ENCODE results near the gene TUBB.

DNA sequence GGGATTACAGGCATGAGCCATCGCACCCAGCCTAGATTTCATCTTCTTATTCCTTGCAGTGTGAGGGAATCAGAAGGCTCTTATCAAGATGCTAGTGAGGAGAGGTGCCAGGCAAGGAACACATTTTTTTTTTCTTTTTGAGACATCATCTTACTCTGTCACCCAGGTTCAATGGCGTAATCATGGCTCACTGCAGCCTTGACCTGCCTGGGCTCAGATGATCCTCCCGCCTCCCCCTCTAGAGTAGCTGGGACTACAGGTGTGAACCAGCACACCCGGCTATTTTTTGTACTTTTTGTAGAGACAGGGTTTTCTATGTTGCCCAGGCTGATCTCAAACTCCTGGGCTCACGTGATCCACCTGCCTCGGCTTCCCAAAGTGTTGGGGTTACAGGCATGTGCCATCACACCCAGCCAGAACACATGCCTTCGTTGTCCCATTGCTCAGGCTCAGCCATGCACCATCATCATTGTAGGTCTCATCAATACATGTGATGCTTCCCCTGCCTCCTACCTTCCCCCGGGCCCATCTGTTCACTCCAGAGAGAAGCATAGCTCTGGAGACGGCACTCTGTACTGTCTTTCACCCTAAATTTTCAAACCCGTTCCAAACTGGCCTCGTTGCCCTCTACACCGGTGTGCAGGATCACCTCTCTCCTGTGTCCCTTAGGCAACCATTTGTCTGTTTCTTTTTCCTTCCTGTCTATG is 12.2 kb downstream of the TUBB start:
- TF ChIP-seq, protein P1, sequence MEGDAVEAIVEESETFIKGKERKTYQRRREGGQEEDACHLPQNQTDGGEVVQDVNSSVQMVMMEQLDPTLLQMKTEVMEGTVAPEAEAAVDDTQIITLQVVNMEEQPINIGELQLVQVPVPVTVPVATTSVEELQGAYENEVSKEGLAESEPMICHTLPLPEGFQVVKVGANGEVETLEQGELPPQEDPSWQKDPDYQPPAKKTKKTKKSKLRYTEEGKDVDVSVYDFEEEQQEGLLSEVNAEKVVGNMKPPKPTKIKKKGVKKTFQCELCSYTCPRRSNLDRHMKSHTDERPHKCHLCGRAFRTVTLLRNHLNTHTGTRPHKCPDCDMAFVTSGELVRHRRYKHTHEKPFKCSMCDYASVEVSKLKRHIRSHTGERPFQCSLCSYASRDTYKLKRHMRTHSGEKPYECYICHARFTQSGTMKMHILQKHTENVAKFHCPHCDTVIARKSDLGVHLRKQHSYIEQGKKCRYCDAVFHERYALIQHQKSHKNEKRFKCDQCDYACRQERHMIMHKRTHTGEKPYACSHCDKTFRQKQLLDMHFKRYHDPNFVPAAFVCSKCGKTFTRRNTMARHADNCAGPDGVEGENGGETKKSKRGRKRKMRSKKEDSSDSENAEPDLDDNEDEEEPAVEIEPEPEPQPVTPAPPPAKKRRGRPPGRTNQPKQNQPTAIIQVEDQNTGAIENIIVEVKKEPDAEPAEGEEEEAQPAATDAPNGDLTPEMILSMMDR (conservative IDR thresholded peaks at IDR 0.05; ENCODE audit: low read length): no peak
- no peak for TF ChIP-seq EZH2phosphoT487 (IDR thresholded peaks at IDR 0.05; ENCODE audit: borderline replicate concordance)

All from Loucy (cell line).